SK-N-SH treated with all-trans-retinoic acid at 6 μM for 48 hours (cell line): ENCODE data around the gene C6orf89.

Experiments
- ATAC-seq: fragments of 200-7000 bp; cut with Tn5 transposase; 3 replicates; pipeline ENCODE4 v1.9.1; 2020; ENCODE audit warnings: mild to moderate bottlenecking, moderate library complexity
- ARNTL ChIP-seq: fragments of 450-650 bp; formaldehyde crosslinking; IDR thresholded peaks from 2 replicates; pipeline ENCODE4 v1.5.0; 2020; ENCODE audit warnings: low read depth, mild to moderate bottlenecking, moderate library complexity, borderline replicate concordance
- BACH2 ChIP-seq: fragments of 250-450 bp; sonication (Bioruptor Pico); IDR thresholded peaks from 2 replicates; pipeline ENCODE4 v1.9.0; 2021; ENCODE audit warnings: mild to moderate bottlenecking, borderline replicate concordance
- CREB5 ChIP-seq: fragments of 250-450 bp; sonication (Bioruptor Pico); IDR thresholded peaks from 2 replicates; pipeline ENCODE4 v1.5.1; 2020; ENCODE audit warnings: low read depth, mild to moderate bottlenecking, moderate library complexity
- CSDC2 ChIP-seq: fragments of 250-450 bp; sonication (Bioruptor Pico); IDR thresholded peaks from 2 replicates; pipeline ENCODE4 v1.5.0; 2020; ENCODE audit warnings: mild to moderate bottlenecking, moderate library complexity
- CSRNP3 ChIP-seq: fragments of 250-450 bp; sonication (Bioruptor Pico); IDR thresholded peaks from 2 replicates; pipeline ENCODE4 v1.5.1; 2021; ENCODE audit warnings: mild to moderate bottlenecking, moderate library complexity
- ESRRG ChIP-seq: fragments of 250-450 bp; sonication (Bioruptor Pico); IDR thresholded peaks from 2 replicates; pipeline ENCODE4 v1.6.1; 2021; ENCODE audit warnings: mild to moderate bottlenecking
- GLIS3 ChIP-seq: fragments of 250-450 bp; sonication (Bioruptor Pico); IDR thresholded peaks from 2 replicates; pipeline ENCODE4 v1.5.0; 2020; ENCODE audit warnings: mild to moderate bottlenecking, moderate library complexity
- ISL1 ChIP-seq: fragments of 250-450 bp; sonication (Bioruptor Pico); IDR thresholded peaks from 2 replicates; pipeline ENCODE4 v2.1.2; 2022; ENCODE audit warnings: mild to moderate bottlenecking, moderate library complexity
- PATZ1 ChIP-seq: fragments of 250-450 bp; sonication (Bioruptor Pico); IDR thresholded peaks from 2 replicates; pipeline ENCODE4 v1.8.0; 2020; ENCODE audit warnings: mild to moderate bottlenecking, moderate library complexity, borderline replicate concordance
- POU6F1 ChIP-seq: fragments of 250-450 bp; sonication (Bioruptor Pico); IDR thresholded peaks from 2 replicates; pipeline ENCODE4 v1.8.0; 2021; ENCODE audit warnings: low read depth, mild to moderate bottlenecking, moderate library complexity, borderline replicate concordance
- PPARA ChIP-seq: fragments of 250-450 bp; sonication (Bioruptor Pico); IDR thresholded peaks from 2 replicates; pipeline ENCODE4 v1.5.0; 2020; ENCODE audit warnings: mild to moderate bottlenecking, borderline replicate concordance
- RARB ChIP-seq: fragments of 250-450 bp; sonication (Bioruptor Pico); IDR thresholded peaks from 2 replicates; pipeline ENCODE4 v1.8.0; 2021; ENCODE audit warnings: mild to moderate bottlenecking, moderate library complexity
- SNAI2 ChIP-seq: fragments of 250-450 bp; sonication (Bioruptor Pico); IDR thresholded peaks from 2 replicates; pipeline ENCODE4 v1.5.0; 2020; ENCODE audit warnings: mild to moderate bottlenecking, moderate library complexity
- TOX ChIP-seq: fragments of 250-450 bp; sonication (Bioruptor Pico); IDR thresholded peaks from 2 replicates; pipeline ENCODE4 v1.8.0; 2021; ENCODE audit warnings: mild to moderate bottlenecking, moderate library complexity, borderline replicate concordance
- TSHZ2 ChIP-seq: fragments of 250-450 bp; sonication (Bioruptor Pico); IDR thresholded peaks from 2 replicates; pipeline ENCODE4 v1.5.0; 2020; ENCODE audit warnings: mild to moderate bottlenecking, moderate library complexity
- ZC3H10 ChIP-seq: fragments of 250-450 bp; sonication (Bioruptor Pico); IDR thresholded peaks from 2 replicates; pipeline ENCODE4 v1.5.1; 2021; ENCODE audit warnings: mild to moderate bottlenecking, moderate library complexity
- ZFP3 ChIP-seq: fragments of 250-450 bp; sonication (Bioruptor Pico); IDR thresholded peaks from 2 replicates; pipeline ENCODE4 v1.5.0; 2020; ENCODE audit warnings: mild to moderate bottlenecking, moderate library complexity
- ZFP30 ChIP-seq: fragments of 450-650 bp; formaldehyde crosslinking; IDR thresholded peaks from 2 replicates; pipeline ENCODE4 v1.5.0; 2022; ENCODE audit warnings: mild to moderate bottlenecking, moderate library complexity
- ZNF565 ChIP-seq: fragments of 450-650 bp; formaldehyde crosslinking; conservative IDR thresholded peaks from 2 replicates; pipeline ENCODE4 v1.5.0; 2020; ENCODE audit warnings: low read depth, mild to moderate bottlenecking, moderate library complexity
- ZNF70 ChIP-seq: fragments of 450-650 bp; formaldehyde crosslinking; IDR thresholded peaks from 2 replicates; pipeline ENCODE4 v1.5.0; 2020; ENCODE audit warnings: mild to moderate bottlenecking, moderate library complexity
- ZNF8 ChIP-seq: fragments of 450-650 bp; formaldehyde crosslinking; IDR thresholded peaks from 2 replicates; pipeline ENCODE4 v1.5.0; 2020; ENCODE audit warnings: mild to moderate bottlenecking, moderate library complexity

C6orf89 gene

GRCh38 chr6:36954262-36954931, 68.6 kb downstream of the C6orf89 start, which contains the start of gene PI16:
Gene PI16, plus strand, starts transcription at chr6:36954738. Its CDS starts 23 bp downstream, at chr6:36954761.
- TF ChIP-seq CSRNP3 (CRISPR knock-in tag) (no peak), PATZ1 (no peak), BACH2 (CRISPR knock-in tag) (no peak), RARB (CRISPR knock-in tag) (no peak), ZC3H10 (CRISPR knock-in tag) (no peak), TSHZ2 (CRISPR knock-in tag) (no peak), CSDC2 (no peak), TOX (no peak), ZFP3 (no peak), CREB5 (no peak), ZNF565 (no peak), ESRRG (CRISPR knock-in tag) (no peak), POU6F1 (CRISPR knock-in tag) (no peak), ISL1 (CRISPR knock-in tag) (no peak), ARNTL (CRISPR knock-in tag) (no peak)
- no peak for ATAC-seq

GRCh38 chr6:36955136-36955535, 69.4 kb downstream of the C6orf89 start:
- no peak for ATAC-seq
- TF ChIP-seq CSDC2 (no peak), PATZ1 (no peak), TOX (no peak), ZNF565 (no peak), POU6F1 (CRISPR knock-in tag) (no peak), PPARA (no peak), ZFP30 (CRISPR knock-in tag) (no peak), RARB (CRISPR knock-in tag) (no peak), ZNF8 (CRISPR knock-in tag) (no peak), BACH2 (CRISPR knock-in tag) (no peak), CREB5 (no peak), SNAI2 (CRISPR knock-in tag) (no peak), ARNTL (CRISPR knock-in tag) (no peak), GLIS3 (CRISPR knock-in tag) (no peak), ZNF70 (CRISPR knock-in tag) (no peak), CSRNP3 (CRISPR knock-in tag) (no peak), ISL1 (CRISPR knock-in tag) (no peak)
